ENCODE results near the gene METTL6. TPM values are rescaled to one million over a fixed set of nuclear protein-coding genes. Genes with fewer than 3 reads are reported as not detected.

METTL6 gene
- polyA plus RNA-seq, 1 donor (not counting 4 experiments of a cell fraction or from before 2014, with no cell fraction given) = 16.3 TPM

- Histone ChIP-seq H3K4me1 (ENCODE audit: control insufficient read depth, extremely low read depth, insufficient read depth, low read length) (no peaks in the 10 kb centered on the region), H3K9me3 (ENCODE audit: control insufficient read depth, low read depth, low read length) (no peaks in the 10 kb centered on the region), H4K20me1 (ENCODE audit: control insufficient read depth, extremely low read depth, insufficient read depth, low read length) (no peaks in the 10 kb centered on the region), H3K36me3 (ENCODE audit: control insufficient read depth in 2 of 2, extremely low read depth in 1 of 2, insufficient read depth in 2 of 2, low read length in 2 of 2) (no peaks in the 10 kb centered on the region), H3K4me3 (ENCODE audit: control insufficient read depth in 2 of 3, extremely low read depth in 1 of 3, insufficient read depth in 2 of 3, low read depth in 1 of 3, low read length in 3 of 3) (no peak overlapping the region), H2AFZ (ENCODE audit: control insufficient read depth, low read length) (no peak overlapping the region), H3K27me3 (ENCODE audit: control insufficient read depth, extremely low read depth, insufficient read depth, low read length) (no peaks in the 10 kb centered on the region), H3K27ac (ENCODE audit: control insufficient read depth, insufficient read depth, low read length) (no peak overlapping the region), H3K9me1 (ENCODE audit: control insufficient read depth, extremely low read depth, insufficient read depth, low read length) (no peaks in the 10 kb centered on the region), H3K4me2 (ENCODE audit: control insufficient read depth, extremely low read depth, insufficient read depth, low read depth, low read length) (no peak overlapping the region), H3K9ac (ENCODE audit: control insufficient read depth, extremely low read depth, insufficient read depth, low read length) (no peak overlapping the region), H3K79me2 (ENCODE audit: control insufficient read depth, insufficient read depth, low read length) (no peaks in the 10 kb centered on the region)
- dilution Hi-C loops (cut with MboI; ENCODE audit: extremely low pct_ligation_motif_present, low sequenced_read_pairs) = no loop called here
- FAIRE-seq (no peak), DNase-seq (ENCODE audit: low read depth, low spot score) (no peak)
- no peak for TF ChIP-seq CTCF (optimal IDR thresholded peaks at IDR 0.05 in 1 of 3, IDR thresholded peaks at IDR 0.05 in 1 of 3, conservative IDR thresholded peaks at IDR 0.05 in 1 of 3; ENCODE audit: extremely low read depth in 1 of 3, insufficient read depth in 2 of 3, low read length in 3 of 3)
- no peak for TF ChIP-seq EZH2 (IDR thresholded peaks at IDR 0.05; ENCODE audit: low read length)
Measured at GRCh38 chr3:15470849-15471248, 43.5 kb upstream of the METTL6 start.

- no peak overlapping the region for H3K27ac ChIP-seq (ENCODE audit: control insufficient read depth, insufficient read depth, low read length)
- H3K27me3 ChIP-seq (ENCODE audit: control insufficient read depth, extremely low read depth, insufficient read depth, low read length) = no peaks in the 10 kb centered on the region
- dilution Hi-C loops (cut with MboI; ENCODE audit: extremely low pct_ligation_motif_present, low sequenced_read_pairs) = no loop called here
- no peaks in the 10 kb centered on the region for H3K9me3 ChIP-seq (ENCODE audit: control insufficient read depth, low read depth, low read length)
- FAIRE-seq (no peak), DNase-seq (ENCODE audit: low read depth, low spot score) (no peak)
- H2AFZ ChIP-seq (ENCODE audit: control insufficient read depth, low read length) = no peak overlapping the region
- TF ChIP-seq EZH2 (IDR thresholded peaks at IDR 0.05; ENCODE audit: low read length) (no peak), CTCF (optimal IDR thresholded peaks at IDR 0.05 in 1 of 3, IDR thresholded peaks at IDR 0.05 in 1 of 3, conservative IDR thresholded peaks at IDR 0.05 in 1 of 3; ENCODE audit: extremely low read depth in 1 of 3, insufficient read depth in 2 of 3, low read length in 3 of 3) (peak in 2 of 3 experiments; percentile 2 to 33)
- no peaks in the 10 kb centered on the region for H4K20me1 ChIP-seq (ENCODE audit: control insufficient read depth, extremely low read depth, insufficient read depth, low read length)
- H3K79me2 ChIP-seq (ENCODE audit: control insufficient read depth, insufficient read depth, low read length) = no peaks in the 10 kb centered on the region
- no peaks in the 10 kb centered on the region for H3K9me1 ChIP-seq (ENCODE audit: control insufficient read depth, extremely low read depth, insufficient read depth, low read length)
- no peak overlapping the region for H3K4me2 ChIP-seq (ENCODE audit: control insufficient read depth, extremely low read depth, insufficient read depth, low read depth, low read length)
- no peak overlapping the region for H3K9ac ChIP-seq (ENCODE audit: control insufficient read depth, extremely low read depth, insufficient read depth, low read length)
- no peak overlapping the region for H3K4me3 ChIP-seq (ENCODE audit: control insufficient read depth in 2 of 3, extremely low read depth in 1 of 3, insufficient read depth in 2 of 3, low read depth in 1 of 3, low read length in 3 of 3)
- H3K36me3 ChIP-seq (ENCODE audit: control insufficient read depth in 2 of 2, extremely low read depth in 1 of 2, insufficient read depth in 2 of 2, low read length in 2 of 2) = no peaks in the 10 kb centered on the region
- H3K4me1 ChIP-seq (ENCODE audit: control insufficient read depth, extremely low read depth, insufficient read depth, low read length) = no peaks in the 10 kb centered on the region
Measured at GRCh38 chr3:15470261-15470660, 42.9 kb upstream of the METTL6 start.
